Measurements from ENCODE around the gene RBM4.

The RBM4 gene

DNA sequence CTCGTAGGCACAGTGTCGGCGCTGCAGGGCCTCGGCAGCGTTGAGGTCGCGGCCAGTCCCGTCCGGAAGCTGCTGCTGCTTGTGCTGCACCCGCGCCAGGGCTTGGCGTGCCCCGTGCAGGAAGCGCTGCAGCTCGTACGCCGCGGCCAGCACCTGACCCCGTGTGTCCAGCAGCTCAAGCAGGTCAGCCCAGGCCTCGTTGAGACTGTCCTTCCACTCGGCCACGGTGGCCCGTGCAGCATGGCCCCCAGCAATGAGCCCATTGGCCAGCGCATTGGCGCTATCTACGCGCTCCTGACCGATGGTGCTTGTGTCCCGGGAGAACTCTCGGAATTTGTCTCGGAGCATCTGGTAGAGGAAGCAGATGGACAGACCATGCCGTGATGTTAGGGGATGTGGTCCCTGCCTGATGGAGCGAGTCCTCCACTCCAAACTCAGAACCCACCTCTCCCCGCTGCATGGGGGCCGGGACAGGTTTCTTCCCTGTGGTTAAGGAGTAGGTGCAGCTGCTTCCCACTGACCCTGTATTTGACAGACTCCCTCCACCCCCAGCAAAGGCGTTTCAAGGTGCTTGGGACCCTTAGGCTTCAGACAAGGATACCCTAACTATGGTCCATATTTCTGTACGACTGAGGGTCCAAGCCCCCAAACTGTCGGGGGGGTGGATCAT, 52.9 kb downstream of the RBM4 start:
- DNase-seq, result no peak

GRCh38 chr11:66692446-66692845, 53.9 kb downstream of the RBM4 start:
- no peak for DNase-seq

DNA sequence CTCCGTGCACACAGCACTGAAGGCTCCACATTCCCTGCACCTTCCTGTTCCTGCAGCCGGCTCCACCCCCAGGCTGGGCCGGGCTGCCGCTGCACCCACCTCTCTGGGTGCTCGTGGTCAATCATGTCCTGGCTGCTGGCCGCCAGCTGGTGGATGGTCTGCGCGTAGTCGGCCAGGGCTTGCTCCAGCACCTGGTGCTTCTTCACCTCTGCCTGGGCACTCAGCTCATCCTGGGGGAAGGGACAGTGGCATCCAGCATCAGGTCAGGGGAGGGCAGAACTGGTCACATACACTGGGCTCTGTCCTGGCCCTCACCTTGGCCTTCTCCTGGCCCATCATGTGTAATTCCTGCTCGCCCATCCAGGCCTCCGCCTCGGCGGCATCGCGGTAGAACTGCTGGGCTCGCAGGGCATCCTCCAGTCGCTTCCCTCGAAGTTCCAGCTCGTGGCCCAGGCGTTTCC, 54.4 kb downstream of the RBM4 start:
- DNase-seq, result no peak

GRCh38 chr11:66693356-66694055, 55.0 kb downstream of the RBM4 start:
- no peak for DNase-seq

GRCh38 chr11:66694056-66694410, 55.5 kb downstream of the RBM4 start:
- no peak for DNase-seq

GRCh38 chr11:66694732-66695207, 56.3 kb downstream of the RBM4 start:
- DNase-seq, result peak; percentile 46
